HG03457 (cell line): ENCODE data around the gene SAMD14.
A peak's percentile ranks its signal among the peaks of the same experiment; 100 is the strongest.

ENCODE experiments used
- ATAC-seq: cut with Tn5 transposase; IDR thresholded peaks from one replicate; pipeline ENCODE4 v1.9.1; 2021; ENCODE audit warnings: moderate number of reproducible peaks; ENCODE audit not compliant: unreplicated experiment

The SAMD14 gene

GRCh38 chr17:50097455-50097854 is 32.5 kb downstream of the SAMD14 start:
- no peak for ATAC-seq

GRCh38 chr17:50096758-50097157 is 33.2 kb downstream of the SAMD14 start:
- ATAC-seq, result no peak

- ATAC-seq, result no peak
These were observed 33.9 kb downstream of the SAMD14 start for GRCh38 chr17:50096092-50096491.

GRCh38 chr17:50095626-50096037 is 34.3 kb downstream of the SAMD14 start:
- ATAC-seq, result no peak

- peak; percentile 83 for ATAC-seq
These were observed 35.0 kb downstream of the SAMD14 start, which contains the start of gene PDK2 for GRCh38 chr17:50094753-50095619. Gene PDK2, plus strand, starts transcription at chr17:50095351. Its CDS starts 85 bp downstream, at chr17:50095436.

GRCh38 chr17:50094243-50094752 is 35.7 kb downstream of the SAMD14 start:
- ATAC-seq, result peak; percentile 36

GRCh38 chr17:50093807-50094206 is 36.2 kb downstream of the SAMD14 start:
- ATAC-seq, result no peak

- no peak for ATAC-seq
These were observed 36.7 kb downstream of the SAMD14 start for GRCh38 chr17:50093246-50093645.

GRCh38 chr17:50091918-50092285 is 38.1 kb downstream of the SAMD14 start:
- ATAC-seq, result no peak

GRCh38 chr17:50090971-50091917 is 38.7 kb downstream of the SAMD14 start:
- ATAC-seq, result no peak

- no peak for ATAC-seq
These were observed 39.9 kb downstream of the SAMD14 start for GRCh38 chr17:50090071-50090470.

GRCh38 chr17:50088952-50089825 is 40.8 kb downstream of the SAMD14 start:
- no peak for ATAC-seq

- no peak for ATAC-seq
These were observed 42.0 kb downstream of the SAMD14 start for GRCh38 chr17:50087912-50088405.

GRCh38 chr17:50087246-50087911 is 42.6 kb downstream of the SAMD14 start:
- ATAC-seq, result no peak

GRCh38 chr17:50081757-50082156 is 48.2 kb downstream of the SAMD14 start:
- no peak for ATAC-seq

GRCh38 chr17:50080827-50081226 is 49.1 kb downstream of the SAMD14 start:
- ATAC-seq, result no peak

- no peak for ATAC-seq
These were observed 49.9 kb downstream of the SAMD14 start for GRCh38 chr17:50080096-50080480.

GRCh38 chr17:50079334-50080095 is 50.4 kb downstream of the SAMD14 start:
- no peak for ATAC-seq

- ATAC-seq, result no peak
These were observed 51.5 kb downstream of the SAMD14 start for GRCh38 chr17:50078430-50078829.
